DND-41 (cell line): ENCODE results near the gene FIG4.
"Not testable (repeated sequence)": the region's sequence is repeated elsewhere in the genome, so short reads cannot be mapped to it uniquely, and the experiment has no call there.

Source experiments
- CTCF ChIP-seq: IDR thresholded peaks from 2 replicates; pipeline ENCODE4 v1.5.1; 2012; ENCODE audit warnings: borderline replicate concordance, low read length, moderate library complexity, mild to moderate bottlenecking; ENCODE audit not compliant: poor library complexity, severe bottlenecking; ENCODE audit errors: extremely low read depth
- EZH2 ChIP-seq: IDR thresholded peaks from 3 replicates; pipeline ENCODE4 v1.6.1; 2012; ENCODE audit warnings: borderline replicate concordance, low read depth, mild to moderate bottlenecking, moderate library complexity, low read length, inconsistent platforms; ENCODE audit not compliant: severe bottlenecking

- not testable (repeated sequence) for TF ChIP-seq EZH2, CTCF
Measured at GRCh38 chr6:109855476-109856040, 164.5 kb downstream of the FIG4 start.
